ENCODE measurements around the gene IFI16. TPM values are rescaled to one million over a fixed set of nuclear protein-coding genes. Genes with fewer than 3 reads are reported as not detected.

The IFI16 gene
- total and polyA plus RNA-seq, 2 of the 4 experiments (the other 2 are of a cell fraction) = 45.0 to 65.3 TPM

DNA sequence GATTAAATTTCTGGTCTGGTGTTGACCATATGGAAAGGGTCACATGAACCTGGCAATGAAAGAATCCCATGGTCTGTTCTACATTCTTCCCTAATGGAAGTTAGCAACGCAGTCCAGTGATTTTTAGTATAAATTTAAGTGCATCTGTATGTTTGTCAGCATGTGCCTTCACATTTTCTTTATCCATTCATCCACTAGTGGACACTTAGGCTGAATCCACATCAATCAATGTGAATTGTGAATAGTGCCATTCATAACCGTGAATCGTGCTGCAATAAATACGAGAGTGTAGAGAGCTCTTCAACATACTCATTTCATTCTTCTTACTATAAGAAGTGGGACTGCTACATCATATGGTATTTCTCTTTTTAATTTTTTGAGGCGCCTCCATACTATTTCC, 12.7 kb upstream of the IFI16 start:
- no CpG with 5 or more reads among the region's 5 CpGs for WGBS, 2 experiments (ENCODE audit: extremely low coverage in 2 of 2, insufficient read length in 1 of 2)
- H4K5ac ChIP-seq (ENCODE audit: low read depth, low read length) = no peak overlapping the region
- in situ Hi-C loops (cut with MboI; ENCODE audit: low sequenced_read_pairs) = loop anchor here (10.0 kb wide), 1 partner anchor 792 kb away; no protein-coding TSS in a partner anchor

More for the DNA sequence above, 12.7 kb upstream of the IFI16 start:
- Histone ChIP-seq H2BK15ac (ENCODE audit: low read depth, low read length) (no peak overlapping the region), H3K56ac (ENCODE audit: extremely low read depth, insufficient read depth, low read length) (no peak overlapping the region), H3K23ac (ENCODE audit: low read depth, low read length) (no peak overlapping the region), H3K36me3 (ENCODE audit: control insufficient read depth, insufficient read depth, low read length) (no peaks in the 10 kb centered on the region), H3K4me1 (ENCODE audit: control insufficient read depth, insufficient read depth, low read length) (no peaks in the 10 kb centered on the region), H3K18ac (ENCODE audit: low read depth, low read length) (no peak overlapping the region), H3K4me3 (ENCODE audit: insufficient read depth, low read depth, low read length) (no peak overlapping the region), H3K27ac (ENCODE audit: insufficient read depth, low read length) (no peak overlapping the region), H2AK5ac (ENCODE audit: low read depth, low read length) (no peak overlapping the region), H2BK5ac (ENCODE audit: low read depth, low read length, poor library complexity, severe bottlenecking) (no peak overlapping the region), H2AFZ (replicated peaks; ENCODE audit: low read length, poor library complexity) (no peak overlapping the region), H3K9ac (ENCODE audit: low read depth, low read length) (no peak overlapping the region), H4K20me1 (ENCODE audit: insufficient read depth, low read length) (no peaks in the 10 kb centered on the region), H3K79me1 (ENCODE audit: low read depth in 1 of 2, low read length in 2 of 2) (no peaks in the 10 kb centered on the region), H3K9me1 (ENCODE audit: insufficient read depth, low read length) (no peaks in the 10 kb centered on the region), H2AK9ac (replicated peaks; ENCODE audit: low read depth, low read length, poor library complexity) (no peak overlapping the region), H3K4ac (ENCODE audit: low read depth, low read length) (no peak overlapping the region), H3K9me3 (ENCODE audit: control insufficient read depth, insufficient read depth, low read length) (no peaks in the 10 kb centered on the region), H4K91ac (ENCODE audit: insufficient read depth, low read depth, low read length) (no peak overlapping the region), H2BK120ac (ENCODE audit: low read depth, low read length) (no peak overlapping the region), H3K4me2 (ENCODE audit: low read depth, low read length) (no peak overlapping the region), H3K27me3 (ENCODE audit: control insufficient read depth, insufficient read depth, low read length) (no peaks in the 10 kb centered on the region), H4K8ac (ENCODE audit: low read depth in 2 of 2, low read length in 2 of 2) (no peak overlapping the region), H3K14ac (replicated peaks; ENCODE audit: low read depth, low read length) (no peak overlapping the region), H2BK20ac (ENCODE audit: low read depth, low read length) (no peak overlapping the region)
- no peak for TF ChIP-seq BHLHE40 (IDR thresholded peaks at IDR 0.05; ENCODE audit: low read depth, low read length)
- TF ChIP-seq RFX5 (IDR thresholded peaks at IDR 0.05; ENCODE audit: low read depth, low read length) = no peak
- TF ChIP-seq MXI1 (IDR thresholded peaks at IDR 0.05; ENCODE audit: borderline replicate concordance, low read depth, low read length) = no peak
- no peak for TF ChIP-seq MAZ (IDR thresholded peaks at IDR 0.05; ENCODE audit: borderline replicate concordance, low read depth, low read length)
- TF ChIP-seq, protein P1, sequence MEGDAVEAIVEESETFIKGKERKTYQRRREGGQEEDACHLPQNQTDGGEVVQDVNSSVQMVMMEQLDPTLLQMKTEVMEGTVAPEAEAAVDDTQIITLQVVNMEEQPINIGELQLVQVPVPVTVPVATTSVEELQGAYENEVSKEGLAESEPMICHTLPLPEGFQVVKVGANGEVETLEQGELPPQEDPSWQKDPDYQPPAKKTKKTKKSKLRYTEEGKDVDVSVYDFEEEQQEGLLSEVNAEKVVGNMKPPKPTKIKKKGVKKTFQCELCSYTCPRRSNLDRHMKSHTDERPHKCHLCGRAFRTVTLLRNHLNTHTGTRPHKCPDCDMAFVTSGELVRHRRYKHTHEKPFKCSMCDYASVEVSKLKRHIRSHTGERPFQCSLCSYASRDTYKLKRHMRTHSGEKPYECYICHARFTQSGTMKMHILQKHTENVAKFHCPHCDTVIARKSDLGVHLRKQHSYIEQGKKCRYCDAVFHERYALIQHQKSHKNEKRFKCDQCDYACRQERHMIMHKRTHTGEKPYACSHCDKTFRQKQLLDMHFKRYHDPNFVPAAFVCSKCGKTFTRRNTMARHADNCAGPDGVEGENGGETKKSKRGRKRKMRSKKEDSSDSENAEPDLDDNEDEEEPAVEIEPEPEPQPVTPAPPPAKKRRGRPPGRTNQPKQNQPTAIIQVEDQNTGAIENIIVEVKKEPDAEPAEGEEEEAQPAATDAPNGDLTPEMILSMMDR (conservative IDR thresholded peaks at IDR 0.05; ENCODE audit: low read depth, low read length) = no peak
- TF ChIP-seq, protein P2, sequence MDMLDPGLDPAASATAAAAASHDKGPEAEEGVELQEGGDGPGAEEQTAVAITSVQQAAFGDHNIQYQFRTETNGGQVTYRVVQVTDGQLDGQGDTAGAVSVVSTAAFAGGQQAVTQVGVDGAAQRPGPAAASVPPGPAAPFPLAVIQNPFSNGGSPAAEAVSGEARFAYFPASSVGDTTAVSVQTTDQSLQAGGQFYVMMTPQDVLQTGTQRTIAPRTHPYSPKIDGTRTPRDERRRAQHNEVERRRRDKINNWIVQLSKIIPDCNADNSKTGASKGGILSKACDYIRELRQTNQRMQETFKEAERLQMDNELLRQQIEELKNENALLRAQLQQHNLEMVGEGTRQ (IDR thresholded peaks at IDR 0.05; ENCODE audit: low read depth, low read length) = no peak
- TF ChIP-seq CHD1 (IDR thresholded peaks at IDR 0.05; ENCODE audit: low read depth, low read length) = no peak
- TF ChIP-seq POLR2A (IDR thresholded peaks at IDR 0.05; ENCODE audit: low read depth, low read length) = no peak
- TF ChIP-seq CEBPB (IDR thresholded peaks at IDR 0.05; ENCODE audit: low read depth, low read length) = no peak
- no peak for TF ChIP-seq NFE2L2 (IDR thresholded peaks at IDR 0.05; ENCODE audit: low read depth, low read length)
- no peak for TF ChIP-seq RAD21 (IDR thresholded peaks at IDR 0.05; ENCODE audit: low read length)
- no peak for TF ChIP-seq SMC3 (IDR thresholded peaks at IDR 0.05; ENCODE audit: low read depth, low read length)
- no peak for TF ChIP-seq MAFK (IDR thresholded peaks at IDR 0.05; ENCODE audit: low read depth, low read length)
- TF ChIP-seq FOS (IDR thresholded peaks at IDR 0.05; ENCODE audit: low read depth, low read length) = no peak
- TF ChIP-seq, protein P3, sequence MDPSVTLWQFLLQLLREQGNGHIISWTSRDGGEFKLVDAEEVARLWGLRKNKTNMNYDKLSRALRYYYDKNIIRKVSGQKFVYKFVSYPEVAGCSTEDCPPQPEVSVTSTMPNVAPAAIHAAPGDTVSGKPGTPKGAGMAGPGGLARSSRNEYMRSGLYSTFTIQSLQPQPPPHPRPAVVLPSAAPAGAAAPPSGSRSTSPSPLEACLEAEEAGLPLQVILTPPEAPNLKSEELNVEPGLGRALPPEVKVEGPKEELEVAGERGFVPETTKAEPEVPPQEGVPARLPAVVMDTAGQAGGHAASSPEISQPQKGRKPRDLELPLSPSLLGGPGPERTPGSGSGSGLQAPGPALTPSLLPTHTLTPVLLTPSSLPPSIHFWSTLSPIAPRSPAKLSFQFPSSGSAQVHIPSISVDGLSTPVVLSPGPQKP (IDR thresholded peaks at IDR 0.05; ENCODE audit: borderline replicate concordance, low read depth, low read length) = no peak
- TF ChIP-seq RCOR1 (IDR thresholded peaks at IDR 0.05; ENCODE audit: insufficient replicate concordance, low read length) = no peak
- ChIA-PET POLR2A (ENCODE audit: unreplicated experiment) (no interaction called here), CTCF (no interaction called here)
- BruUV-seq (replicated peaks) = no TSS peak
- DNase-seq (no peak), ATAC-seq (ENCODE audit: low read depth) (no peak)
- dilution Hi-C loops (cut with HindIII; ENCODE audit: low sequenced_read_pairs, unreplicated experiment) = no loop called here
- intact Hi-C loops (cut with micrococcal nuclease) = no loop called here
